ENCODE data around the gene SERPINB6.
A peak's percentile ranks its signal among the peaks of the same experiment; 100 is the strongest.
"Not testable (repeated sequence)": the region's sequence is repeated elsewhere in the genome, so short reads cannot be mapped to it uniquely, and the experiment has no call there.

SERPINB6 gene

GRCh38 chr6:2977799-2978590, 6.6 kb upstream of the SERPINB6 start:
- DNase-seq (ENCODE audit: low spot score) = no peak

GRCh38 chr6:2977290-2977689, 5.9 kb upstream of the SERPINB6 start:
- DNase-seq (ENCODE audit: low spot score) = no peak

DNA sequence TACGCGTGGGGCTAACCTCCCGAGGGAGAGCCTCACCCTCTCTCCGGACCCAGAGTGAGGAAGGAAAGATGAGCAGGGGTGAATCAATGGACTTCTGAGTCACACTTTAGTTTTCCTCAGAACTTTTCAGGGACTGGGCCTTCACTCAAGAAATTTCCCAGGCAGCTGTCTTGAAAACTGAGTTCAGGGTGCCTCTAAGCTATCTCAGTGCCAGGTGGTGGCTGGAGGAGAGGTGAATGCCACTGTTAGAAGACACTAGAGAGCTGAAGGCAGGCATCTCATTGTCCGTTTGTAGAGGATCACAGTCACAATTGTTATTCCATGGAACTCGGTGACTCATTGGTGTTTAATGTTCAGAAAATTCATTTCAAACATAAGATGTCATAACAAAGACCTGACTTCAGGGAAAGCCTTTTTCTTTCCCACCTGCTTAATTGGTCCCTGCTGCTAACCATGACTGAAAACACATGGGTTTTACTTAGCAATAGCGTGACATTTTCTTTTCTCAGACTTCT, 5.3 kb upstream of the SERPINB6 start:
- peak; percentile 73 for DNase-seq (ENCODE audit: low spot score)

DNA sequence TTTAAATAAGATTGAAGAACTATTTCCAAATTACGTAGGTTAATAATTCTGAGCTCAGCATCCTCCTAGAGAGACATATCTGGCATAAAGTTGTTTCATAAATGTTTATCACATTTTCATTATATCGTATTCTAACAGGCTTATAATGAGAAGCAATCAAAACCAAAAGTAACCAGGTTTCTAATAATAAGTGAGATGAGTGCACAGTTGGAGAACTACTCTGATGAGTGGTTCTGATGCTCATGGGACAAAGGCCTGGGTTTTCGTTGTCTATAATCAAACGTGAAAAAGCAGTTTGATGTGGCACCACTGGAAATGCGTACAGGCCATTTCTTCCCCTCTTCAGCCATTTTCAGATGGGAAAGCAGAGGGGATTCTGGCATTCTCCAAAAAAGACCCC, 4.7 kb upstream of the SERPINB6 start:
- DNase-seq (ENCODE audit: low spot score) = no peak

DNA sequence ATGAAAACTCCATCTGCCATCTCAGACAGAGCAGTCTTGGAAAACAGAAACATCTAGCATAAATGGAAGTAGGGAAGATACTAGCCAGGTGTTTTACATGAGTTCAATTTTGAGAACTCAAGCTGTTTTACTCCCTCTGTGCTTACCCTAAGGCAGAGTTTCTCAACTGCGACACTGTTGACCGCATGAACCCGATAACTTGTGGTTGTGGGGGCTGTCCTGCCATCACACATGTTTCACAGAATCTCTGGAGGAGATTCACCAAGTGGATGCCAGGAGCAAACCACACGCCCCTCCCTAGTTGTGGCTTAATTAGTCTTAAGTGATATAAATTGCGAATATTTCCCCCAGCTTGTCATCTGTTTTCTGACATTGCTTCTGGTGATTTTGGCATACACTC, 2.3 kb upstream of the SERPINB6 start:
- peak; percentile 29 for DNase-seq (ENCODE audit: low spot score)

DNA sequence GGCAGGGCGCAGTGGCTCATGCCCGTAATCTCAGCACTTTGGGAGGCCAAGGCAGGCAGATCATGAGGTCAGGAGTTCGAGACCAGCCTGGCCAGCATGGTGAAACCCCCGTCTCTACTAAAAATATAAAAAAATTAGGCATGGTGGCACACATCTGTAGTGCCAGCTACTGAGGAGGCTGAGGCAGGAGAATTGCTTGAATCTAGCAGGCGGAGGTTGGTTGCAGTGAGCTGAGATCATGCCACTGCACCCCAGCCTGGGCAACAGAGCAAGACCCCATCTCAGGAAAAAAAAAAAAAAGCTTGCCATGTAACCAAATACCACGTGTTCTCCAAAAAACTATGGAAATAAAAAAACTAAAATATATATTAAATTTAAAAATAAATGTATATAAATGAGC, 1.8 kb upstream of the SERPINB6 start:
- DNase-seq (ENCODE audit: low spot score) = not testable (repeated sequence)

DNA sequence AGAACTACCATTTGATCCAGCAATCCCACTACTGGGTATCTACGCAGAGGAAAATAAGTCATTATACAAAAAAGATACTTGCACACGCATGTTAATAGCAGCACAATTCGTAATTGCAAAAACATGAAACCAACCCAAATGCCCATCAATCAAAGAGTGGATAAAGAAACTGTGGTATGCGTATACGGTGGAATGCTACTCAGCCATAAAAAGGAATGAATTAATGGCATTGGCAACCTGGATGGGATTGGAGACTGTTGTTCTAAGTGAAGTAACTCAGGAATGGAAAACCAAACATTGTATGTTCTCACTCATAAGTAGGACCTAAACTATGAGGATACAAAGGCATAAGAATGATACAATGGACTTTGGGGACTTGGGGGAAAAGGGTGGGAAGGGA, 1.3 kb upstream of the SERPINB6 start:
- DNase-seq (ENCODE audit: low spot score) = not testable (repeated sequence)

DNA sequence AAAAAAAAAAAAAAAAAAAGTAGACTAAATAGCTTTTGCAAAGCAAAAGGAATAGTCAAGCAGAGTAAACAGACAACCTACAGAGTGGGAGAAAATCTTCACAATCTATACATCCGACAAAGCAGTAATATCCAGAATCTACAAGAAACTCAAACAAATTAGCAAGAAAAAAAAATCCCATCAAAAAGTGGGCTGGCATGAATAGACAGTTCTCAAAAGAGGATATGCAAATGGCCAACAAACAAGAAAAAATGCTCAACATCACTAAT, 786 bp upstream of the SERPINB6 start:
- DNase-seq (ENCODE audit: low spot score) = not testable (repeated sequence)

- DNase-seq (ENCODE audit: low spot score) = peak; percentile 84
Measured at GRCh38 chr6:2970753-2971419, 481 bp downstream of the SERPINB6 start.

GRCh38 chr6:2970034-2970685, 1.2 kb downstream of the SERPINB6 start:
- DNase-seq (ENCODE audit: low spot score) = no peak

- no peak for DNase-seq (ENCODE audit: low spot score)
Measured at GRCh38 chr6:2969549-2969948, 1.8 kb downstream of the SERPINB6 start.

DNA sequence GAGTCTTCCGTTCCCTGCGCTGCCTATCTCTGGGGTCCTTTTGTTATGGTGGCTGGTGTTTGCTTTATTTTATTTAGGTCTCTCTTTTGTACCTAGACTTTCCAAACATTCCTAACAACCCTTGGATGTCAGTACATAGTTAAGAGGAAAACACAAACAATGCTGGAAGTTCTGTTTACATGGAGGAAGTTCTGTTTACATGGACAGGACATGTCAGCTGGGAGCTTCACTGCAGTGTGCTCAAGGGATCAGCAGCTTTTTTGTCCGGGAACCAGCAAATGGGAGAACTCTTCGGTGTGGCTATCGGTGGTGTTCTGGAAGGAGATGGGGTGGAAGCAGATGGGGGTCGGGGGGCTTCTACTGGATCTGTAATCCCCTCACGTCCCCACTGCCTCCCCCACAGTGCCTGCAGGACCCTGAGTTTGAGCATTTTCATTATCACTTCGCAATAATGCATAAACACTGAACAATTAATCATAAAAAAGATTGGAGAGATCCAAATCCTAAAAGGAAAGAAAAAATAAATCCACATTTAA, 2.7 kb downstream of the SERPINB6 start:
- no peak for DNase-seq (ENCODE audit: low spot score)

- no peak for DNase-seq (ENCODE audit: low spot score)
Measured at GRCh38 chr6:2967936-2968335, 3.4 kb downstream of the SERPINB6 start.

GRCh38 chr6:2966347-2966746, 5.0 kb downstream of the SERPINB6 start:
- DNase-seq (ENCODE audit: low spot score) = no peak

GRCh38 chr6:2964793-2965505, 6.4 kb downstream of the SERPINB6 start:
- no peak for DNase-seq (ENCODE audit: low spot score)

DNA sequence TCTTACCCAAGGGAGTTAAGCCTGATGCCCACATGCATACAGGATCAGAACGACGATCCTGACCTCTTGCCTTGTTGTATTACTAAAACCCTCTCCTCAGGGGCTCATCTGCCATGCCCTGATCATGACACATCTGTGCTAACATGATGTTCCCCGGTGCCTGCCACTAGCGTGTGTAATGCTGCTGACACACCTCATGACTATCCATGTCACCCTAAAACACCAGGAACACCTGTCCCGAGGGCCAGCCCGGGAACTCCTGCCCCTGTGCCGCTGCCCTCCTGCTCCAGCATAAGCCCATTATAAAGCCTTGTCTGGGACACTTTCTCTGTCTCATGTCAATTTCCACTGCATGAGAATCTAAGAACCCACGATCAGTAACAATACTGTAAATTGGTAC, 7.6 kb downstream of the SERPINB6 start:
- no peak for DNase-seq (ENCODE audit: low spot score)

DNA sequence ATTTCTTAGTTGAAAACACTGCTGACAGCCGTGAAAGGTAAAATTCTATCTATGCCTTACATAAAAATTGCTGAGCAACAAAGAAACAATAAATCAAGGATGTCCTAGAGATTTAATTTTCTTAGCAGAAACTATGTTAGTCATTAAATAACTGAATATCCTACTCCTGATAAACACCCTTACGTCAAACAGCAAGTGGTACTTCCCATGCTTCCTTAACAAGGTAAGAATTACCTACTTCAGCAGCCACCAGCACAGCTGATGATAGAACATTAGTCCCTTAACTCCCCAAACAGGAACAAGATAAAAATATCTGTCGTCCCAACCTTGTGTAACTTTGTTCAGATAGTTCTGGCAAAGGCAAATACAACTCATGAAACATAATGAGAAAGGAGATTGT, 8.7 kb downstream of the SERPINB6 start:
- no peak for DNase-seq (ENCODE audit: low spot score)

DNA sequence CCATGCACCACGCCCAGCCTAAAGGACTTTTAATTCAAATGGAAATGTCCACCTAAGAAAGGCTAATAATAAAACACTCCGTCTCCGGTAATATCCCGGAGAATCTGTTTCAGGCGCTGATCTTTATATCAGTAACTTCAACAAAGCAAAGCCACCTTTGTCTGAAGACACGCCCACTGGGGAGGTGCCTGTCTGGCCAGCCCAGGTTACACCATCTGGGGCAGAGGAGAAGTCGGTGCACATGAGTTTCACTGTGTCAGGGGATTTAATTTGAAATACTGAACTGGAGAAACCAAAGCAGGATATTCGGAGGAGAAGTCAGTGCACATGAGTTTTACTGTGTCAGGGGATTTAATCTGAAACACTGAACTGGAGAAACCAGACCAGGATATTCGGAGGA, 9.4 kb downstream of the SERPINB6 start:
- no peak for DNase-seq (ENCODE audit: low spot score)

GRCh38 chr6:2961506-2961905, 9.9 kb downstream of the SERPINB6 start:
- DNase-seq (ENCODE audit: low spot score) = no peak

DNA sequence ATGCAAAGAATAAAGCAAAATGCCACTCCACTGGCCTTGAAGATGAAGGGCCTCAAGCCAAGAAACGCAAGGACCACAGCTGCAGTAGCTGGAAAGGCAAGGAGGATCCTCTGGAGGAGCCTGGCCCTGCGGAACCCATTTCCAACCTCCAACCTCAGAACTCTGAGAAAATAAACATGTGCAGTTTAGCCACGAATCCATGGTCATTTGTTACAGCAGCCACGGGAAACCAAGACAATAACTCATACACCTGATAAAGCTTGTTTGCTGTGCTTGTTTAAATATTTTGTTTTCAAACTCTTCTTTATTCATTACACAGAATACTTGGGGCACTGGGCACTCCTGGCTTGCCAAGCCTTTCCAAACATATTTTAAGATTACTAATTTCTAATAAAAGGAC, 10.4 kb downstream of the SERPINB6 start:
- DNase-seq (ENCODE audit: low spot score) = no peak

GRCh38 chr6:2959909-2960719, 11.3 kb downstream of the SERPINB6 start:
- DNase-seq (ENCODE audit: low spot score) = peak; percentile 85
